Measurements from ENCODE around the gene NFKB2.

NFKB2 gene

DNA sequence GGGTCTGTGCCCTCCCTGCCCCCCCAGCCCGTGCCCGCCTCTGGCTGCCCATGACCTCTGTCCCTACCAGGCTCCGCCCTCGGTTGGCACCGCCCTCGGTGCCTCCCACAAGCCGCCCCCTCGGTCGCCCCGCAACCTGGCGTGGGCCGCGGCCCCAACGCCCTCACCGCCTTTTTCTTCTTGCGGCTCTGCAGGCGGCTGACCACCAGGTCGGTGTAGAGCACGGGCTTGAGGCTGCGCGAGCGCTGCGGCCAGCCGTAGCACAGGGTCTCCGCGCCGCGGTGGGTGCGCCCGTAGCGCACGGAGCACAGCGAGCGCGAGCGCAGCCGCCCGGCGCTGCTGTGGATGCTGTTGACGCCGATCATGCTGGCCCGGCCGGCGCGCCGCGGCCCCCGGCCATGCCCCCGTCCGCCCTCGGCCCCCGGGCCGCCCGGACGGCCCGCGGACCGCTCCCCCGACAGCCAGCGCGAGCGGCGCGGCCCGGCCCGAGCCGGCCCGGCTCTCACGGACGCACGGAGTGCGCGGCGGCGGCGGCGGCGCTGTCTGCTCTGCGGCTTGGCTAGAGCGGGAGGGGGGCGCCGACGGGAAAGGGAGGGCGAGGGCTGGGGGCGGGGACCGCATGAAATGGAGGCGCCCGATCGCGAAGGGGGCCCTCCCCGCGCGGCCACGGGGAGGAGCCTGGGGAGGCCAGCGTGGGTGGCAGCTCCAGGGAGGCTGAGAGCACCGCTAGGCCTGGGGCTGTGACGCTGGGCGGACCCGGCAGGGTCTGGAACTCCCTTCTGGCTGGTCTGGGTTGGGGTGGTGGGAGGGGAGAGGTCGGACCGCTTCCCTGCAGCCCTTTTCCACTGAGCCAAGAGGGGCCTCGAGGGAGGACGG lies 13.5 kb downstream of the NFKB2 start:
- peak in 1 of 2 donors; percentile 66 for DNase-seq (ENCODE audit: low read depth in 2 of 2)

DNA sequence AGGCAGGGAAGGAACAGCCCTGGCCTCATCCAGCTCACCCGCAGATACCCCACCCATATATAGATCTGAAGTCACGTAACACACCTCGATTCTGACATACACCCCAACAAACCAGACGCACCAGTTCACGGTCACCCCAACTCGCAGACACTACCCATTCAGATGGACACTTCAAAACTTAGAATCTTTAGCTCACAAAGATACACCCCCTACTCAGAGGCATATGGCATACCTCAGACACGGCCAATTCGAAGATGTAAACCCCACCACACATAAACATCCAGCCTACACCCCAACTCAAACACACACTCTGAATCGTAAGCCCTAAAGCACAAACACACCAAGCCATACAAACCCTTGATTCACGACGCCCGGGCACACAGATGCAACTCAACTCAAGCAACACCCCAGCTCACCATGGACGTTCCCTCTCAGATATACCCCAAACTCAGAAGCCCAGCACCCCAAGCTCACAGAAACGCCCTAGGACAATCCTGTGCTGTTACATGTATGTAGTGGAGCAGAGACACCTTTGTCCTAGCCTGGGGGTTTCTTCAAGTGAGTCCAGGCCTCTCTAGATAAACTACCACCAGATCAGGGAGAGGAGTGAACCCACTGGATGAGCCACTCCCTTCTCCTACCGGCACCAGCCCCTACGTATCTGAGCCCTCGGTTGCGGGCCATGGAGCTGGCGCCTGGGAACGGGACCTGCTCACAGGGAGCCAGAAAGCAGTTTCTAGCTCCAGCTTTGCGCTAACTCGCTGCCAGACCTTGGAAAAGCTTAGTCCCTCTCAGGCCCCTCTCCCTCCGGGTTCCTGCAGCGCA lies 14.3 kb downstream of the NFKB2 start:
- no peak for DNase-seq (ENCODE audit: low read depth in 2 of 2)

GRCh38 chr10:102410429-102411073 lies 15.0 kb downstream of the NFKB2 start:
- peak in 1 of 2 donors; percentile 60 for DNase-seq (ENCODE audit: low read depth in 2 of 2)

- no peak for DNase-seq (ENCODE audit: low read depth in 2 of 2)
Measured at GRCh38 chr10:102411341-102412255, 16.1 kb downstream of the NFKB2 start.

- no peak for DNase-seq (ENCODE audit: low read depth in 2 of 2)
Measured at GRCh38 chr10:102412293-102412692, 16.8 kb downstream of the NFKB2 start.

- DNase-seq (ENCODE audit: low read depth in 2 of 2), result no peak
Measured at GRCh38 chr10:102413053-102413705, 17.7 kb downstream of the NFKB2 start.

GRCh38 chr10:102413806-102414561 lies 18.5 kb downstream of the NFKB2 start:
- DNase-seq (ENCODE audit: low read depth in 2 of 2), result no peak

GRCh38 chr10:102414749-102415148 lies 19.2 kb downstream of the NFKB2 start:
- DNase-seq (ENCODE audit: low read depth in 2 of 2), result no peak

DNA sequence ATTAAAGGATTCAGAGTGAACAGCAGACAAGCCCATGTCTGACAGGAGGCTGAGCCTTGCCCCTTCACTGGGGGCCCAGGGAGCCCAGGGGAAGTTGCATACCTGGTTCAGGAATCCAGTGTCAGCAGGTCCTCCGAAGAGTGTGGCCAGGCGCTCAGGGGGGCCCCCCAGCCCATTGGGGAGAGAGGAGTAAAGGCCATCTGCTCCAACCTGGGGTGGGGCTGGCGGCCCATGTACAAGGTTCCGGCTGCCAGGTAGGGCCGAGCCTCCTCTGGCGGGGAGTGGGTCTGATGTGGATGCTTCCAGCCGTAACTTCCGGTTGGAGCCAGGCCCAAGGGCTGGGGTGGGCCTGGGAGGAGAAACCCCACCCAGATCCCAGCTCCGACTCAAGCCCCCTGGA lies 20.8 kb downstream of the NFKB2 start:
- no peak for DNase-seq (ENCODE audit: low read depth in 2 of 2)

DNA sequence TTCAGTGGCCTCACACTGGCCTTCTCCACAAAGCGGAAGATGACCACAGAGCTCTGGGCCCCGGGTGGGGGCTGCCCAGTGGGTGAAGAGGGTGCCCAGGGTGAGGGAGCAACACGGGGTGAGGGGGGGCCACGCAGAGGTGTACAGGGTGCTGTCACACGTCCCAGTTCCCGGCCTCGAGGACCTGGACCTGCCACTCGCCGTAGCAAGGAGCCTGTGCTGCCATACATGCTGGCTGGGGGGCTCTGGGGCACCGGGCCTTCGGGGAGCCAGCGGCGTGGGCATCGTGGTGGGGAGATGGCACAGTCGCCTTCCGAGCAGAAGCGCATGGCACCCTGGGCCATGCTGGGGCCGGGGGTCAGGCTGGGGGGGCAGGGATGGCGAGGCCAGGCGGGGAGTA lies 21.2 kb downstream of the NFKB2 start:
- no peak for DNase-seq (ENCODE audit: low read depth in 2 of 2)

DNA sequence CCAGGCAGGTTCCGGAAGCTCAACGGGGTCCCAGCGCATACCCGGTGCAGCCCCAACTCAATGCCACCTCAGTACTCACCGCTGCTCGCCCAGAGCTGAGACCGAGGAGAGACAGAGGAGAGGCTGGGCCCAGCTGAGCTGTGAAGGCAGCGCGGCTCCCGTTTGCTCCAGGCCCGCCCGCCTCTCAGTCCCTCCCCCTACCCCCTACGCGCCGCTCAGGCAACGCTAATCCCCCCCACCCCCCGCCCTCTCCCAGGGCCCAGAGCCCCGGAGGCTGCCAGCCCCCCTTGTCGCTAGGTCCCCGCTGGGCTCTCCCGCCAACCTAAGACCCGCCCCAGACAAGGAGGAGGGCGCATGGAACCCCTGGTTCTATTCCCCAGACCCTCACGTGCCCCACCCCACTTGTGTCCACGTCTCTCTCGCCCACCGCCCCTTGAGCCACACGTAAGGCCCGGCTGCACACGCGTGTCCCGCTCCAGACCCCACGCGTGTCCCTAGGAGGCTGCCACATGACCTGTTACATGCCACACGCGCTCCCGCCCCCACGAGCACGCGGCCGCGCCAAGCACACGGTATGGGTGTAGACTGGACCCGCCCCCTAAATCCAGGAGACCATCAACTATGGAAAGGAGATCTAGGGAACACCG lies 23.2 kb downstream of the NFKB2 start, which contains the start of gene PSD:
PSD (minus strand) TSS at position 164 of the 647 bp plus-strand sequence. CDS start 1,747 bp downstream, outside the sequence.
- DNase-seq (ENCODE audit: low read depth in 2 of 2), result no peak

DNA sequence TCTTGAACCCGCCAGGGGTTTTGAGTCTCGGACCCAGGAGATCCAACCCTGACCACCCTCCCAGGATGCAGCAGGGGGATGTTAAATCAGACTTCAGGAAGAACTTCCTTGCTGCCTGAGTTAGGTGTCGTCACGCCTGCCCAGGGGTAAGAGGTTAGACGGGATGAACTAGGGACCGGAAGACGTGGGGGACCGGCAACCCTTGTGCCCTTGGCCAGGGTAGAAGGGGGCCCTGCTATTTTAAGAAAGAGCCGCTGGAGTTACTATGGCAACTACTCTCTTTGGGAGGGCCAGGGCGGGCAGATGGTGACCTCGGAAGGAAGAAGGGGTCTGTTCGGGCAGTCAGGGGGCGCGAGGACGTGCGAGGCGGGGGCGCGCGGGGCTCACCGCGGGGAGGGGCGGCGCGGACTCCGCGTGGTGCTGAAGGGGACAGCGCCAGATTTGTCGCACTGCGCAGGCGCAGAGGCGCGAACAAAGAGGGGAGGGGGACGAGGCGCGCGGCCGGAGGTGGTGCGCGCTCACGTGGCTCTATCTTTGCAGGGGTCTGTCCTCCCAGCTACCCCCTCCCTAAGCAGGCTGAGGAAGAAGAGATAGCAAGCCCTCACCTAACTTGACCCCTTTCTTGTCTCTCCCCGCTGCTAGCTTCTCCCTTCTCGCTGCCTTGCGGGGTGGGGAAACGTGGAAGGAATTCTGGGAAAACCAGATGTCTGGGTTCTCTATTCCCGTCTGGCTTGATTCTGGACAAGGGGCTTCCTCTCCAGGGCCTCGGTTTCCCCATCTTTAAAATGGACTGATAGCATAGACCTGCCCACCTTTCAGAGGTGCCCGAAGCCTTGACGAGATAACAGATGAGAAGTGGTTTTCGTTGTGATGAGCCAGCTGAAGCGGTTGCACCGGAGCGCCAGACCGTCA lies 24.0 kb downstream of the NFKB2 start:
- DNase-seq (ENCODE audit: low read depth in 2 of 2), result peak in 1 of 2 donors; percentile 60

- DNase-seq (ENCODE audit: low read depth in 2 of 2), result no peak
Measured at GRCh38 chr10:102420181-102420713, 24.7 kb downstream of the NFKB2 start.

DNA sequence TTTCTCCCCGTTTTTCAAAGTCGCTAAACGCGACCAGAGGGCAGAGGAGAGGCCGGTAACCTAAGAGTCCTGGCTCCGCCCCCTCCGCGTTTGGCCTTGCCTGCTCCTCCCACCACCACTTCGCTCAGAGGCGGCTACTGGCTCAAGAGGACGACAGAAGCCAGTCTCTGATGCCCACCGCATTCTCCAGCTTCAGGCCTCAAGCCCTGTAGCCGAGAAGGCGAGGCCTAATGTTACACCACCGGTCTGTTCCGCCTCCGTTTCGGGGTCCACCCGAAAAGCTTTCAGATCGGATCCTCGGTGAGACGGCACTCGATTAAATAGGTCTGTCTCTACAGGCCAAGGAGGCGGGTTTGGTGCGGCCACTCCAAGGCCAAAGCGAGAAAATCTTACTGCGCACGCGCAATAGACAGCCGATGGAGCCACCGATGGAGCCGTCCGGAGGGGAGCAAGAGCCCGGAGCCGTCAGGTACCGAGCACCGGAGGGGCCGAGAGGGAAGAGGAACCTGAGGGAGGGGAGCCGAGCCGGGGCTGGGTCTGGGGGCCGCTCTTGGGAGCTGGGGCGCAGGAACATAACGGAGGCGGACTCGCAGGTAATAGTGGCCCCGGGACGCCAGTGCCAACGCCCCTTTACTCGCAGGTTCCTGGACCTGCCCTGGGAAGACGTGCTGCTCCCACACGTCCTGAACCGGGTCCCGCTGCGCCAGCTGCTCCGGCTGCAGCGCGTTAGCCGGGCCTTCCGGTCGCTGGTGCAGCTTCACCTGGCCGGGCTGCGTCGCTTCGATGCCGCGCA lies 25.4 kb downstream of the NFKB2 start, which contains the start of gene FBXL15:
FBXL15 (plus strand) TSS at position 123 of the 793 bp plus-strand sequence; CDS start at position 417, 294 bp downstream.
- peak; percentile 90 for DNase-seq (ENCODE audit: low read depth in 2 of 2)

- DNase-seq (ENCODE audit: low read depth in 2 of 2), result no peak
Measured at GRCh38 chr10:102421507-102421756, 25.9 kb downstream of the NFKB2 start.

DNA sequence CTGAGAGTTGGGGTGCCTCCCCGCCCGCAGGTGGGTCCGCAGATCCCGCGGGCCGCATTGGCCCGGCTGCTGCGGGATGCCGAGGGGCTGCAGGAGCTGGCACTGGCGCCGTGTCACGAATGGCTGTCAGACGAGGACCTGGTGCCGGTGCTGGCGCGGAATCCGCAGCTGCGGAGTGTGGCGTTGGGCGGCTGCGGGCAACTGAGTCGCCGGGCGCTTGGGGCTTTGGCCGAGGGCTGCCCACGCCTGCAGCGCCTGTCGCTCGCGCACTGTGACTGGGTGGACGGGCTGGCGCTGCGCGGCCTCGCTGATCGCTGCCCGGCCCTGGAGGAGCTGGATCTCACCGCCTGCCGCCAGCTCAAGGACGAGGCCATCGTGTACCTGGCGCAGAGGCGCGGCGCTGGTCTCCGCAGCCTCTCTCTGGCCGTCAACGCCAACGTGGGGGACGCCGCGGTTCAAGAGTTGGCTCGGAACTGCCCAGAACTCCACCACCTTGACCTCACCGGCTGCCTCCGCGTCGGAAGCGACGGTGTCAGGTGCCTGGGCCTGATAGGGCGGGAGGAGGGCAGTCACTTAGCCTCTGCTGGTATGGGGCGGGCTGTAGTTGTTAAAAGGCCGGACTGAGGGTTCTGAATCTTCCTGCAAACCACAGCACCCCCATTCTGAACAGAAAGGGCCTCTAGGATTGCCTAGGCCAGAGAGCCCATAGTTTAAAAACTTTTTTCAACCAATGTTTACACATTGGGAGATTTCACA lies 26.4 kb downstream of the NFKB2 start:
- no peak for DNase-seq (ENCODE audit: low read depth in 2 of 2)
